ENCODE measurements around the gene NIP7.
"Not testable (repeated sequence)": the region's sequence is repeated elsewhere in the genome, so short reads cannot be mapped to it uniquely, and the experiment has no call there.

Gene NIP7

DNA sequence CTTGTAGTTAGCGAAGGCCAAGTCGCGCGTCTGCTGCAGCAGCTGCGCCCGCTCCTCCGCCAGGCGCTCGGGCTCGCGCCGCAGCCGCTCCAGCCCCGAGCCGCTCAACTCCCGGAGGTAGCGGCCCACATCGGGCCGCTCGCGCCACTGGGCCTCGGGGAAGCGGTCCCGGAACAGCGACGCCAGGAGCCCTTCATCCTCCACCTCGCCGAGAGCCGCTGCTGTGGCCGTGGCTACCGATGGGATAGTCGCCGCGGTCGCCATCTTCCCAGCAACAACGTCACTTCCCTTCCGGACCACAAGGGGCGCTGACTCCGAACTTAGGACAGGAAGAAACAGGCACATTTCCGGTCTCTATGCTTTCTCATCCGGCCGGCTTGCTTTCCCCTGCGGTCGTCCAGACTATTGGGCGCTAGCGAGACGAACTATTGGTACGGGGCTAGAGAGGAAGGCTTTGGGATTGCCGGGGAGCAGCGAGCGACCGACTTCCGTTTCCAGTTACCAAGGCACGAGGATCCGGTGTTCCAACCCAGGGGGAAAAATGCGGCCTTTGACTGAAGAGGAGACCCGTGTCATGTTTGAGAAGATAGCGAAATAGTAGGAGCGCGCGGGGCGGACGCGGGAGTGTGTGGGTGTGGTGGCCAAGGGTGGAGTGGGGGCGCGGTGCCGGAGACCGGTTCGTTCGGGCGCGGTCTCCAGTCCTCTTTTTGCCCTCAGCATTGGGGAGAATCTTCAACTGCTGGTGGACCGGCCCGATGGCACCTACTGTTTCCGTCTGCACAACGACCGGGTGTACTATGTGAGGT, at the start of gene NIP7, which contains the start of gene COG8:
TSS of gene NIP7 (plus strand) at position 484 of the 806 bp plus-strand sequence. CDS start at position 542, 58 bp downstream.
TSS of gene COG8 (minus strand) at position 276 of the 806 bp plus-strand sequence. CDS start at position 264, 12 bp downstream.
- DNase-seq, result peak; percentile 97

- not testable (repeated sequence) for DNase-seq
Observed at GRCh38 chr16:69291657-69292056, 47.9 kb upstream of the NIP7 start.

- DNase-seq, result no peak
Observed at GRCh38 chr16:69293401-69293800, 46.2 kb upstream of the NIP7 start.

DNA sequence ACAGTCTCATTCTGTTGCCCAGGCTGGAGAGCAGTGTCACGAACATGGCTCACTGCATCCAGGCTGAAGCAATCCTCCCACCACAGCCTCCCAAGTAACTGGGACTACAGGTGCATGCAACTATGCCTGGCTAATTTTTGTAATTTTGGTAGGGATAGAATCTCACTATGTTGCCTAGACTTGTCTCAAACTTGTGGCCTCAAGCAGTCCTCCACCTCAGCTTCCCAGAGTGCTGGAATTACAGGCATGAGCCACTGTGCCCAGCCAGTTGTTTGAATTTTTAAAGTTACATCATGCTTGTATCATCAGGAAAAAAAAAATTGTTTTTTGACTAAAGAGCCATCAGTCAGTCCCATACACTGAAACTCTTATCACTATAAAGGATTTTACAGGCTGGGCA, 45.5 kb upstream of the NIP7 start:
- no peak for DNase-seq

DNA sequence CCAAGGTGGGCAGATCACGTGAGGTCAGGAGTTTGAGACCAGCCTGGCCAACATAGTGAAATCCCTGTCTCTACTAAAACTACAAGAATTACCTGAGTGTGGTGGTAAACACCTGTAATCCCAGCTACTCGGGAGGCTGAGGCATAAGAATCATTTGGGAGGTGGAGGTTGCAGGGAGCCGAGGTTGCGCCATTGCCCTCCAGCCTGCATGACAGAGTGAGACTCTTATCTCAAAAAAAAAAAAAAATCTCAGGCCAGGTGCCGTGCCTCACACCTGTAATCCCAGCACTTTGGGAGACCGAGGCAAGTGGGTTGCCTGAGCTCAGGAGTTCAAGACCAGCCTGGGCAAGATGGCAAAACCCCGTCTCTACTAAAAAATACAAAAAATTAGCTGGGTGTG, 42.8 kb upstream of the NIP7 start:
- DNase-seq, result not testable (repeated sequence)

DNA sequence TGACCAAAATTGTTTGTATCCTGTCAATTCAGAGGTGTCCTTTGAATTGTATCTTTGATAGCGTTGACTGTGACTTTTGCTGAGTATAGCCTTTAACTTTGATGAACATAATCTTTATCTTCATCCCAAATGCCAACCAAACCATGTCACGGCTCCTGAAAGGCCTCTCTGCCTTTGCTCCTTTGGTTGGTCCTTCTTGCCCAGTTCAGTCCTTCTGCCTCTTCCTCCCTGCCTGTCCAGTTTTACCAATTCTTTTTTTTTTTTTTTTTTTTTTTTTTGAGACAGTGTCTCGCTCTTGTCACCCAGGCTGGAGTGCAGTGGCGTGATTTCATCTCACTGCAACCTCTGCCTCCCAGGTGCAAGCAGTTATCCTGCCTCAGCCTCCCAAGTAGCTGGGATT, 41.3 kb upstream of the NIP7 start:
- no peak for DNase-seq

DNA sequence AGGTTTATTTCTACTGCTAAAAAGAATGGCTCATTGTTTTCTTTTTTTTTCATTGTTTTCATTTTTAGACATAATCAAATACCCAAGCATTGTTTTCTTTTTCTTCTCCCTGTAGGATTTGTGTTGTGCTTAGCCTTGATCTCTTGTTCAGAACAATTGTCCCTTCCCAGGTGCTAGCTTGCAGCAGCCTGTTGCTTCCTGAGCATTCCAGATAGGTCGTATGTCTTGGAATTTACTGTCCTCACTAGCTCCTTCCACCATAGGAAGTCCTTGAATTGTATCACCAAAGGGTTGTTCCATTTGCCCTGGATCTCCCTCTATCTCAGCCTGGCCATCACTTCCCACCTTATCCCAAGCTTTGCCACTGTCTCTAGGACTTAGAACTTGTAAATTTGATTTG, 38.4 kb upstream of the NIP7 start:
- no peak for DNase-seq

DNA sequence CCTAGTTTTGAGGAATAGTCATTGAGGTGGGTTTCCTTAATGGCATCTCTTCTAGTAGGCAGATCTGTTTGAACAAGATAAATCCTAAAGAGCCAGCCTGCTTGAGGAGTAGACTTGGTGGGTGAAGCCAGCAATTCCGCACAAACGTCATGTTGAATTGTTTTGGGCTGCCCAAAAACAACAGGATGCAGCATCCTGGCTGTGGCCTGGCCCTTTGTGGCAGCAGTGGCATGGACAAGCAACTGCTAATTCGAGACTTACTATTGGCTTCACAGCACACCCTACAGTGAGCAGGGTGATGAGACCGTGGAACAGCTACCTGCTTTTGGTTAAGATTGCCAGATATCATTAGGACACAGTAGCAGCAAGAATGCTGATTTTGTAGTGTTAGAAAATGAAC, 37.7 kb upstream of the NIP7 start:
- DNase-seq, result no peak

DNA sequence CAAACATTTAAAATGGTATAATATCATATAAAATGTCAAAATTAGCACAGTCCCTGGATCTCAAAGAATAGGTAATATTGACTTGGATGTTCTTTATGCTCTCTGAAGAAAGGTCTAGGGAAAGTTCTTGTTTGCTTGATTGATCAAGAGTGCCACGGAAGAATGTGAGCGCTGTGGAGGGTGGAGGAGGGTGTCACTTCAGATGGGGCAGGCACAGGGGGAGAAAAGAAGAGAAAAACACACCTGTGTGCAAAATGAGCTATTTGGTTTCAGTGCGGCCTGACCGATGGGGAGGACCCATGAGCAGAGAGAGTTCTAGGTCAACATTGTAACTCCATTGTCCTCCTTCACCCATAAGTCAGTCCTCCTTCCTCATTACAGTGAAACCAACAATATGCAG, 37.3 kb upstream of the NIP7 start:
- DNase-seq, result no peak

GRCh38 chr16:69306031-69306430, 33.5 kb upstream of the NIP7 start:
- no peak for DNase-seq

GRCh38 chr16:69307091-69307490, 32.5 kb upstream of the NIP7 start:
- no peak for DNase-seq

GRCh38 chr16:69307856-69308255, 31.7 kb upstream of the NIP7 start:
- no peak for DNase-seq

GRCh38 chr16:69309316-69309715, 30.3 kb upstream of the NIP7 start:
- DNase-seq, result peak; percentile 75

DNA sequence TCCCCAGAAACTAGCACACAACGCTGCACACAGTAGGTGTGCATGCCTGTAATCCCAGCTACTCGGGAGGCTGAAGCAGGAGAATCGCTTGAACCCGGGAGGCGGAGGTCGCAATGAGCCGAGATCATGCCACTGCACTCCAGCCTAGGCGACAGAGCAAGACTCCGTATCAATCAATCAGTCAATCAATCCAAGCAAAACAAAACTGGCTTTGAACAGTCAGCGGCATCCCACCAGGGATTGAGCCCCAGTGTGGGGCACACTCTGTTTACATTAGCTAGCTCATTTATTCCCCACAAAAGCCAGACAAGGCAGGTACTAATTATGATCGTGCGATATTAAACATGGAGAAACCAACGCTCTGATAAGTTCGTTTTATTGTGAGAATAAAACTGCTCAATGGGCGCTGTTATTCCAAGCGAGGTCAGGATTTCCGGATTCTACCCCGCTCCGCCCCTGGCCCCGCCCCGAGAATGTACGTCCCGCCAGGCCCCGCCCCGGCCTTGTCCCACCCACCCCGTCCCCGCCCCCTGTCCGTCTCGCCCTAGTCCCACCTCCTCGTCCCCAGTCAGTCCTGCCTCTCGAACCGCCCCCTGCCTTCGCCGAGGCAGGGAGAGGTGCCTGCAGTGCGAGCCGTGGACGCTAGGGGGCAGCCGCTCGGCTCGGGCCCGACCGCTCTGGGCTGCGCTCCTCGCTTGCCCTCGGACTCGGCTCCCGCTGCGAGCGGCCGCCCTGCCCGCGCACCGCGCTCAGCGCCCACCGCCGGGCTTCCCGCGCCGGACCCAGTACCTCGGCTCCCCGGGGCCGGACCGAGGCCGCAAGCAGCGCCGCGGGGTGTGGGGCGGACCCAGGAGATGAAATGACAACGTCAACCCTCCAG, 28.7 kb upstream of the NIP7 start, which contains the start of gene VPS4A:
TSS of gene VPS4A (plus strand) at position 698 of the 880 bp plus-strand sequence. CDS start at position 860, 162 bp downstream.
- DNase-seq, result peak; percentile 96

DNA sequence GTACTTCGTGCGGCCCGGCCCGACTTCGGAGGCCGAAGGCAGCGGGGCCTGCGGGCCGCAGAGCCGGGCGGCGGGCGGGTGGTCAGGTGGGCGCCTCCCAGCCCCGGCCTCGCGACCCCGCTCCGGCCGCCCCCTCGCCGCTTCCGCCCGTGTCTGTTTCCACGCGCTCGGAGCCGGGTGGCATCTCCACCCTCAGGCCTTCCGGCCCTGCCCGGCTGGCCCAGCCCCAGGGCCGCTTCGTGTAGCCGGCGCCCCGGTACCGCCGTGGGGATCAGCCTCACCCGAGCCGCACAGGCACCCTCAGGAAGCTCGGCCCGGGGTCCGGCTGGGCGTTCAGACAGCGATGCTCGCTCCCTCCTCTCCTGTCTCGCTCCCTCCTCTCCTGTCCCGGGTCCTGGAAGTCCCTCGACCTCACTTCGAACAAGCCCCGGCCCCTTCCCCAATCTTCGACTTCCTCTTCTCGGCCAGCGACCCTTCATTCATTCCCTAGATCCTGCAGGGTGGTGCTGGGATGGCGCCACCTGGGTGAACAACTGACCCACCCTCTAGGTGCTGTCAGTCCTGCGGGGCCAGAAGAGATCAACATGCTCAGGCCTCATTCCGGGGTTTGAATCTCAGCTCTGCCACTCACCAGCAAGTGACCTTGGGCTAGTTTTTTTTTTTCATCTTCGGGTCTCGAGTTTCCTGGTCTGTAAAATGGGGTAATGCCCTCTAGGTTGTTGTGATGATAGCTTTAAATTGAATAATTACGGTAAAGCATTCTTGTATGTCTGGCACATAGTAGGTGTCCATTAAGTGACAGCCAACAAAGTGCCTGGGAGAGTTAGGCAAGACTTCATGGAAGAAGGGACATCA, 27.8 kb upstream of the NIP7 start:
- no peak for DNase-seq

DNA sequence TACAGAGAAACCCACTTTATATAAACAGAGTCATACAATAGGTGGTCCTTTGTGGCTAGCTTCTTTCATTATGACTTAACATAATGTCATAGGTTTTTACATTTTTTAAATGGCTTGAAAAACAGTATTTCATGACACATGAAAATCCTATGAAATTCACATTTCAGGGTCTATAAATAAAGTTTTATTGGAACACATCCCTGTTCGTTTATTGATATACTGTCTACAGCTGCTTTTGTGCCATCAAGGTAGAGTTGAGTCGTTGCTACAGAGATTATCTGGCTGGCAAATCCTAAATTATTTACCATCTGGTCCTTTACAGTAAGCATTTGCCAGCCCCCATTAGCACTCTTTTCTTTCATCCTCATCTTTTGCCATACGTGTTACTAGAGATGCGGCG, 26.1 kb upstream of the NIP7 start:
- DNase-seq, result no peak

GRCh38 chr16:69314534-69314933, 25.0 kb upstream of the NIP7 start:
- no peak for DNase-seq

DNA sequence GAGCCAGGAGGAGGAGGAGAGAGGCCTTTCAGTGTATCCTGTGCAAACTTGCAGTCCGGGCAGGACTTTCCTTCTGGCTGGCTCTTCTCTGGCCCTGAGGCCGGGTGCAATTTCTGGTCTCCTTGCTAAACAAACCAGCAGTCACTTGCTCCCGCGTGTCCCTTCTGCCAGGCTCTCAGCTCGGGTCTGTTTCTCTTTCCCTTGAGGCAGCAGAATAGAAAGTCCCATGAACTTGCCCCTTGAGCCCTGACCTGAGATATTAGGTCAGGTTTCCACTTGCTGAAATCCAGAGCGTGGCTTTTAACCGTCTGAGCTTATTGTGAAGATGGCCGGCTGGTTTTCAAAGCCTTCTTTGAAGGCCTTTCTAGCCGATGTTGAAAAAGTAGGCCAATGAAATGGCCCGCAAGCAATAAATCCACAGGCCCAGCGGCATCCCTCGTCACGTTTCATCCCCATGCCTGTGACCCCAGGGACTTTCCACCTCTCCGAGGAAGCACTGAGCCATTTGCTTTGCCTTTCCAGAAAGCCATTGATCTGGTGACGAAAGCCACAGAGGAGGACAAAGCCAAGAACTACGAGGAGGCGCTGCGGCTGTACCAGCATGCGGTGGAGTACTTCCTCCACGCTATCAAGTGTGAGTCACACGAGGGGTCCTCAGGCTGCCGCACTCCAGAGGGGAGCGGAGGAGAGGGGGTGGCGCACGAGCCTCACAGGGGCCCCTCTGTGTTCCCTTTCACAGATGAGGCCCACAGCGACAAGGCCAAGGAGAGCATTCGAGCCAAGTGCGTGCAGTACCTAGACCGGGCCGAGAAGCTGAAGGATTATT, 23.9 kb upstream of the NIP7 start:
- no peak for DNase-seq

GRCh38 chr16:69316595-69317034, 23.0 kb upstream of the NIP7 start:
- DNase-seq, result no peak

DNA sequence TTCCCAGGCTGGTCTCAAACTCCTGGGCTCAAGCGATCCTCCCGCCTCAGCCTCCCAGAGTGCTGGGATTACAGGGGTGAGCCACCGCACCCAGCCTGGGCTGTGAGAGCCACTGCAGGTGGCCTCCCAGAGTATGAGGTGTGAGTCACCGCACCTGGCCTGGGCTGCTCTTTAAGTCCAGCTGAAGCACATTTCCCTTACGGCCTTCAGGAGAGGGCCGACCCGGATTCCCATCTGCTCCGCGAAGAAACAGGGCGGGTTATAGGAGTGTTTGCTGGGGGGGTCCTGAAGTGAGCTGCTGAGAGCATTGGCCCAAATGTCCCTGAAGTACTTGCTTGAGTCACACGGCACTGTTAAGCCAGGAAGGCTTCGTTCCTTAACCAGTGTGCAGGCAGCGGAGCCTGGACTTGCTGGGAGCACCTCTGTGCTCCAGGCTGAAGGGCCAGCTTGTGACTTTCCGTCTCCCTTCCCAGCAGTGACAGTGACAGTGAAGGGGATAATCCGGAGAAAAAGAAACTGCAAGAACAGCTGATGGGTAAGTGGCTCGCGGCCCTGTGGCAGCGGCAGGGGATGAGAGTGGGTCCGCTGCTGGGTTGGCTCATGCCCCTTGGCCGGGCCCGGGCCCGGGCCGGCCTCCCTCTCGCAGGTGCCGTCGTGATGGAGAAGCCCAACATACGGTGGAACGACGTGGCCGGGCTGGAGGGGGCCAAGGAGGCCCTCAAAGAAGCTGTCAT, 21.2 kb upstream of the NIP7 start:
- DNase-seq, result no peak

GRCh38 chr16:69318911-69319289, 20.7 kb upstream of the NIP7 start:
- no peak for DNase-seq

Data from midbrain (tissue), 1 donor.